ENCODE results near the gene TNFSF10.
A peak's percentile ranks its signal among the peaks of the same experiment; 100 is the strongest.
"Not testable (repeated sequence)": the region's sequence is repeated elsewhere in the genome, so short reads cannot be mapped to it uniquely, and the experiment has no call there.

The TNFSF10 gene

GRCh38 chr3:172544404-172544803, 21.2 kb upstream of the TNFSF10 start:
- no peak for DNase-seq (ENCODE audit: low read depth, low spot score)

GRCh38 chr3:172543884-172544283, 20.7 kb upstream of the TNFSF10 start:
- DNase-seq (ENCODE audit: low read depth, low spot score), result no peak

- no peak for DNase-seq (ENCODE audit: low read depth, low spot score)
Measured at GRCh38 chr3:172543419-172543818, 20.2 kb upstream of the TNFSF10 start.

GRCh38 chr3:172542999-172543398, 19.8 kb upstream of the TNFSF10 start:
- no peak for DNase-seq (ENCODE audit: low read depth, low spot score)

GRCh38 chr3:172541945-172542488, 18.8 kb upstream of the TNFSF10 start:
- DNase-seq (ENCODE audit: low read depth, low spot score), result peak; percentile 29

GRCh38 chr3:172540049-172540448, 16.8 kb upstream of the TNFSF10 start:
- no peak for DNase-seq (ENCODE audit: low read depth, low spot score)

- DNase-seq (ENCODE audit: low read depth, low spot score), result no peak
Measured at GRCh38 chr3:172539273-172539672, 16.0 kb upstream of the TNFSF10 start.

- DNase-seq (ENCODE audit: low read depth, low spot score), result no peak
Measured at GRCh38 chr3:172538368-172539151, 15.3 kb upstream of the TNFSF10 start.

- DNase-seq (ENCODE audit: low read depth, low spot score), result no peak
Measured at GRCh38 chr3:172537507-172538158, 14.4 kb upstream of the TNFSF10 start.

GRCh38 chr3:172536993-172537419, 13.8 kb upstream of the TNFSF10 start:
- no peak for DNase-seq (ENCODE audit: low read depth, low spot score)

GRCh38 chr3:172536505-172536904, 13.3 kb upstream of the TNFSF10 start:
- no peak for DNase-seq (ENCODE audit: low read depth, low spot score)

- DNase-seq (ENCODE audit: low read depth, low spot score), result no peak
Measured at GRCh38 chr3:172530566-172530965, 7.3 kb upstream of the TNFSF10 start.

- no peak for DNase-seq (ENCODE audit: low read depth, low spot score)
Measured at GRCh38 chr3:172530101-172530561, 6.9 kb upstream of the TNFSF10 start.

GRCh38 chr3:172528677-172529076, 5.4 kb upstream of the TNFSF10 start:
- DNase-seq (ENCODE audit: low read depth, low spot score), result no peak

GRCh38 chr3:172527306-172527705, 4.1 kb upstream of the TNFSF10 start:
- DNase-seq (ENCODE audit: low read depth, low spot score), result no peak

GRCh38 chr3:172525116-172525613, 1.9 kb upstream of the TNFSF10 start:
- no peak for DNase-seq (ENCODE audit: low read depth, low spot score)

GRCh38 chr3:172524611-172525010, 1.4 kb upstream of the TNFSF10 start:
- DNase-seq (ENCODE audit: low read depth, low spot score), result peak; percentile 50

- DNase-seq (ENCODE audit: low read depth, low spot score), result not testable (repeated sequence)
Measured at GRCh38 chr3:172521837-172522726, 1.1 kb downstream of the TNFSF10 start.

- DNase-seq (ENCODE audit: low read depth, low spot score), result peak; percentile 88
Measured at GRCh38 chr3:172520301-172520831, 2.9 kb downstream of the TNFSF10 start.

- no peak for DNase-seq (ENCODE audit: low read depth, low spot score)
Measured at GRCh38 chr3:172519740-172520139, 3.5 kb downstream of the TNFSF10 start.

- DNase-seq (ENCODE audit: low read depth, low spot score), result no peak
Measured at GRCh38 chr3:172518929-172519640, 4.1 kb downstream of the TNFSF10 start.
